Gastrocnemius medialis (tissue), 4 donors: ENCODE measurements around the gene RARRES1. TPM values are rescaled to one million over a fixed set of nuclear protein-coding genes. Genes with fewer than 3 reads are reported as not detected.
A peak's percentile ranks its signal among the peaks of the same experiment; 100 is the strongest.

Source experiments
- ATAC-seq, 2 donors: fragments of 150-250 bp; one replicate each; pipeline ENCODE4 v1.9.1; 2016
- DNase-seq, 2 donors: peaks; one replicate each; pipeline ENCODE4 v3.0.0-alpha.2; 2019
- H3K27ac ChIP-seq, 4 donors: fragments of 200-600 bp; sonication (generic); 1 replicate in 1 of 4; 2 replicates in 3 of 4; pipeline ENCODE4 v1.5.1; 2016 to 2018; ENCODE audit warnings: mild to moderate bottlenecking in 2 of 4, moderate library complexity in 1 of 4
- H3K27me3 ChIP-seq, 3 donors: fragments of 200-600 bp; sonication (generic) in 2 of 3; 1 replicate in 1 of 3; 2 replicates in 2 of 3; pipeline versions ENCODE4 v1.5.1 to v1.6.0; 2016 to 2019; ENCODE audit warnings: mild to moderate bottlenecking in 1 of 3, moderate library complexity in 1 of 3
- H3K36me3 ChIP-seq, 2 donors: fragments of 200-600 bp; sonication (generic) in 1 of 2; one replicate each; pipeline ENCODE4 v1.5.1; 2017 to 2018
- H3K4me1 ChIP-seq, 2 donors: fragments of 200-600 bp; sonication (generic) in 1 of 2; one replicate each; pipeline ENCODE4 v1.5.1; 2016 to 2017; ENCODE audit warnings: mild to moderate bottlenecking in 2 of 2
- H3K4me3 ChIP-seq, 4 donors: fragments of 200-600 bp; sonication (generic) in 3 of 4; 1 replicate in 1 of 4; 2 replicates in 3 of 4; pipeline ENCODE4 v1.5.1; 2016 to 2019; ENCODE audit warnings: mild to moderate bottlenecking in 2 of 4
- H3K9me3 ChIP-seq, 3 donors: fragments of 200-600 bp; sonication (generic) in 2 of 3; 1 replicate in 1 of 3; 2 replicates in 2 of 3; pipeline ENCODE4 v1.5.1; 2016 to 2019
- CTCF ChIP-seq, 5 experiments: fragments of 450-650 bp in 3 of 5; fragments of 200-600 bp in 2 of 5; sonication (generic) in 2 of 5; IDR thresholded peaks in 4 of 5; conservative IDR thresholded peaks in 1 of 5; 1 replicate in 4 of 5; 2 replicates in 1 of 5; pipeline ENCODE4 v1.5.1; 2016 to 2019; ENCODE audit warnings: antibody characterized with exemption in 5 of 5, mild to moderate bottlenecking in 3 of 5, moderate library complexity in 3 of 5
- POLR2A ChIP-seq, 2 donors: fragments of 450-650 bp; IDR thresholded peaks; one replicate each; pipeline ENCODE4 v1.6.1; 2017; ENCODE audit warnings: antibody characterized with exemption in 2 of 2, mild to moderate bottlenecking in 2 of 2, moderate library complexity in 2 of 2
- in situ Hi-C, 4 donors: fragments of 200-750 bp; cut with MboI; loops; one replicate each; pipeline versions ENCODE4 v1.15.0 to v1.8.0; 2017; ENCODE audit warnings: low sequenced_read_pairs in 4 of 4
- intact Hi-C: fragments of 100-400 bp; cut with DNase I; formaldehyde crosslinking; loops from one replicate; pipeline ENCODE4 v1.15.1; 2023; ENCODE audit warnings: low total_unique reads
- total RNA-seq, 4 donors: library from RNA; depleted of rRNA; stranded (reverse); fragments of >200 nt; gene quantifications; one replicate each; pipeline versions ENCODE4 v1.1.0 to v1.2.3, GENCODE V29; 2016

Gene RARRES1
- total RNA-seq, 4 donors from 2014 or later: 1.4 to 27.6 (median 4.4) TPM

- Histone ChIP-seq H3K27ac (peak overlapping the region in 3 of 4 donors; percentile 22 to 57 (median 50)), H3K9me3 (no peaks in the 10 kb centered on the region), H3K36me3 (peaks cover 0 to 90% of the 10 kb centered on the region in 2 donors), H3K27me3 (no peaks in the 10 kb centered on the region), H3K4me1 (no peaks in the 10 kb centered on the region), H3K4me3 (no peak overlapping the region)
- intact Hi-C loops: loop anchor here (5.0 kb wide), 1 partner anchor 133 kb away; no protein-coding TSS in a partner anchor
- ATAC-seq: peak; percentile 36 to 64
- no peak for TF ChIP-seq POLR2A (IDR thresholded peaks at IDR 0.05)
- TF ChIP-seq CTCF (IDR thresholded peaks at IDR 0.05 in 4 of 5, conservative IDR thresholded peaks at IDR 0.05 in 1 of 5): peak in 4 of 5 experiments; percentile 14 to 53 (median 44)
- peak in 1 of 2 donors; percentile 26 for DNase-seq
- in situ Hi-C loops: loop anchor here in 3 of 4 donors (5.0 to 25.0 kb wide), 3 partner anchors 128 to 135 kb away; no protein-coding TSS in a partner anchor
Observed at GRCh38 chr3:158659454-158660237, 72.6 kb downstream of the RARRES1 start.

- ATAC-seq (no peak), DNase-seq (no peak)
- Histone ChIP-seq H3K4me3 (no peak overlapping the region), H3K9me3 (no peaks in the 10 kb centered on the region), H3K27ac (peak overlapping the region in 2 of 4 donors; percentile 22 to 57), H3K4me1 (no peaks in the 10 kb centered on the region), H3K36me3 (peaks cover 0 to 90% of the 10 kb centered on the region in 2 donors), H3K27me3 (no peaks in the 10 kb centered on the region)
- in situ Hi-C loops (loop anchor here in 1 of 4 donors (25.0 kb wide), 1 partner anchor 128 kb away; no protein-coding TSS in a partner anchor), intact Hi-C loops (loop anchor here (5.0 kb wide), 1 partner anchor 133 kb away; no protein-coding TSS in a partner anchor)
- TF ChIP-seq POLR2A (IDR thresholded peaks at IDR 0.05) (no peak), CTCF (IDR thresholded peaks at IDR 0.05 in 4 of 5, conservative IDR thresholded peaks at IDR 0.05 in 1 of 5) (no peak)
Observed at GRCh38 chr3:158658889-158659288, 73.4 kb downstream of the RARRES1 start.

- intact Hi-C loops: no loop called here
- H3K4me1 ChIP-seq: peaks cover 3 to 18% of the 10 kb centered on the region in 2 donors
- TF ChIP-seq CTCF (IDR thresholded peaks at IDR 0.05 in 4 of 5, conservative IDR thresholded peaks at IDR 0.05 in 1 of 5): no peak
- no peak for TF ChIP-seq POLR2A (IDR thresholded peaks at IDR 0.05)
- H3K27ac ChIP-seq: no peak overlapping the region
- DNase-seq (no peak), ATAC-seq (no peak)
- peaks cover 2 to 63% of the 10 kb centered on the region in 2 donors for H3K36me3 ChIP-seq
- no peaks in the 10 kb centered on the region for H3K27me3 ChIP-seq
- no peaks in the 10 kb centered on the region for H3K9me3 ChIP-seq
- in situ Hi-C loops: loop anchor here in 1 of 4 donors (25.0 kb wide), 1 partner anchor 135 kb away; no protein-coding TSS in a partner anchor
- H3K4me3 ChIP-seq: no peak overlapping the region
Observed at GRCh38 chr3:158652463-158652862, 79.8 kb downstream of the RARRES1 start.

- ATAC-seq (no peak), DNase-seq (no peak)
- peaks cover 15 to 28% of the 10 kb centered on the region in 2 donors for H3K4me1 ChIP-seq
- H3K9me3 ChIP-seq: no peaks in the 10 kb centered on the region
- TF ChIP-seq POLR2A (IDR thresholded peaks at IDR 0.05): no peak
- in situ Hi-C loops (loop anchor here in 1 of 4 donors (25.0 kb wide), 1 partner anchor 136 kb away; no protein-coding TSS in a partner anchor), intact Hi-C loops (no loop called here)
- H3K27ac ChIP-seq: no peak overlapping the region
- no peaks in the 10 kb centered on the region for H3K27me3 ChIP-seq
- H3K4me3 ChIP-seq: no peak overlapping the region
- H3K36me3 ChIP-seq: peaks cover 2 to 63% of the 10 kb centered on the region in 2 donors
Observed at GRCh38 chr3:158651192-158651591, 81.1 kb downstream of the RARRES1 start.

GRCh38 chr3:158649791-158650190 is 82.5 kb downstream of the RARRES1 start:
- H3K9me3 ChIP-seq: no peaks in the 10 kb centered on the region
- H3K27me3 ChIP-seq: no peaks in the 10 kb centered on the region
- H3K4me1 ChIP-seq: peaks cover 25 to 41% of the 10 kb centered on the region in 2 donors
- H3K4me3 ChIP-seq: no peak overlapping the region
- intact Hi-C loops (no loop called here), in situ Hi-C loops (loop anchor here in 2 of 4 donors (25.0 kb wide), 2 partner anchors 138 to 537 kb away; partner anchors contain the start of genes RSRC1 (in 1 of the 2) and SHOX2 (in 1 of the 2))
- H3K27ac ChIP-seq: no peak overlapping the region
- peaks cover 2 to 53% of the 10 kb centered on the region in 2 donors for H3K36me3 ChIP-seq
- TF ChIP-seq POLR2A (IDR thresholded peaks at IDR 0.05) (no peak), CTCF (IDR thresholded peaks at IDR 0.05 in 4 of 5, conservative IDR thresholded peaks at IDR 0.05 in 1 of 5) (no peak)
- DNase-seq: no peak
- ATAC-seq: peak; percentile 18 to 30
